GM19463 (cell line): ENCODE data around the gene RARS1.

Experiments
- ATAC-seq: cut with Tn5 transposase; IDR thresholded peaks from one replicate; pipeline ENCODE4 v1.9.1; 2021; ENCODE audit warnings: mild to moderate bottlenecking, moderate library complexity; ENCODE audit not compliant: unreplicated experiment

The RARS1 gene

DNA sequence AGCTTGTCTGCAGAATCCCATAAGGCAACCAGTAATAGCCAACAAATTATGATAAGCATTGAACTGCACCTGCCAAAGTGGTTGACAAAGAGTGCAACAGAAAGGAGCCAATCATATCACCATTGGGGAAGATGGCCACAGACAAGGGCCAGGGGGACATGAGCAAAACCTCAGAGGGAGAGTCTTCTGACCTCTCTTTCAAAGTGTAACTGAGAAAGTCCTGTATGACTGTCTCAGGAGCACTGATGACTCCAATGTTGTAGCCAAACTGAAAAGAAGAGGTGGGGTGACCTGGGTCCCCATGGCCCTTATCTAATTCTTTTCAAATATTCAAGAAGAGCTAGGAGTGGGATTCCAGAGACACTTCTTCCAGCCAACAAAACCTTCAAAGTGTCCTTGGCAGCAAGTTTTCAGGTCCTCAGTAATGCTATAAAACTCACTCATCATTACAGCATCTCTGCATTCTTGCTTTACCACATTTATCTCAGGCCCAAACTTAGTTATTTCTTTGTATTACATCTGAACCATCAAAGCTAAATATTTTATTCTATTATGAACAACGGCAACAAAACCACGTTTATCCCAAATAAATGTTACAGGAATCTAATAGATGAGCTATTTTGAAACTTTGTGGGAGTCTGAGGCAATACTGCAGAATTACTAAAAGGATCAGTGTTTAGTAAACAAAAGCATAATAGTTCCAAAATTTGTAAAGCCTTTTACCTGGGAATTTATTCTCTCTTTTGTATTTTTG is 67.3 kb downstream of the RARS1 start:
- no peak for ATAC-seq

DNA sequence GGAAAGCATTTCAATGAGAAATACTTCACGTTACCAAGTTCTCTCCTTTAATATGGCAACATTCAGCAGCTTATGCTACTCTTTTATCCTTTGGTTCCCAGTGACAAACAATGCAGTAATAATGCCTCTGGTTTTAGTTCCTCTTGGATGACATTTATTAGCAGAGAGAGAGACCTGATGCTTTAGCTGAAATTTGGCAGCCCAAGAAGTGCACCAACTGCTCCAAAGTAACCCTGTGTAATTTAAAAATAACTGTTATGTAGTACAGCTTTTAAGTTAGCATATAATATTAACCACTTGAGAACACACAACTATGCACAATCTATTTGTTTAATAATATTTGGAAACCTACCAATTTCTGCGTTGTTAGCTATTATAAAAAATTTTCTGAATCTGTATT is 71.1 kb downstream of the RARS1 start:
- ATAC-seq: no peak

DNA sequence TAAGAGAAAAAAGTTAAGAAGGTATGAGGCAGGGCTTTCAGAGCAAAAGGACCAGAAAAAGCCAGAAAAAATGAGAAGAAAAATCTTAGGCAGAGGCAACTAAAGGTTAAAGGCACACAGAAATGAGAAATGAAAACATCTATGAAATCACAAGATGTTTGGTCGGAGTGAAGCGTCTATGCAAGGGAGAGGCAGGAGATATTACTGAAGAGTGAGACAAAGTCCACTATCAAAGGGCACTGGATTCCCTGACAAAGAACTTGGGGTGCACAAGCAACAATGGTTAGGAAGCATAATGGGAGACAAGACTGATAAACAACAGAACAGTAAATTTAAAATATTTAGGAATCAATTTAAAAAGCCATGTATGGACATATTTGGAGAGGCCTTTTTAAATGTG is 76.0 kb downstream of the RARS1 start:
- ATAC-seq: no peak

DNA sequence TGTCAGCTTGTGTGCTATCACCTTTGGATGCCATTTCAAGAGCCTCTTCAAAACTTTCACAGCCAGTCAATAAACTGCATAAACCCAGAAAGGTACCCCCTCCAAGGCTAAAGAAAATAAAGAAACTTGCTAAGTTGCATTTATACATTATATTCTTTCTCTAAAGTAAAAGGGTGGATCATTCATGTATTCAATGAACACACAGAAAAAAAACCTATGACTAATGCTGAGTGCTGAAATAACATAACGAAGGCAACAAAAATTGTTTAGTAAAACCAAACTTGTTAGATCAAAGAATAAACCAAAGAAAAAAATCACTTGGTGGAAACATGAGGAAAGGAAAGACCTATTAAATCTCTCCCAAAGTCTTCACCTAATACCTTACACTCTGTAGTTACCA is 77.7 kb downstream of the RARS1 start:
- no peak for ATAC-seq

DNA sequence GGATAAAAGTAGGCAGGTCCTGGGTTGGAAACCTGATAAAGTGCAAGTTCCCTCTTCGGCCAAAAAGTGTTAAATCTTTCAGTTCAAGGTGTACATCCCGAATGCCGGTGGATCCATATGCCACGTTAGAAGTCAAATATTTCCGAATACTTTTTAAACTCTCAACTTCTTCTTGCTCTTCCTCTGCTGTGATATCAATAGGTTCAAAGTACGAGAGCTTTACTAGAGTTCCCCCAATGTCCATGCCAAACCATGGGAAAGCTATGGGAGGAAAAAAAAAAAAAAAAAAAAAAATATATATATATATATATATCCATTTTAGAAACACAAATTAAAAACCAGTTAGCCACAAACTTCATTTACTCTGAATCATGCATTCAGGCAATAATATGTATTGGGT is 82.5 kb downstream of the RARS1 start:
- no peak for ATAC-seq
